H1 (cell line): ENCODE results near the gene CHST11.

Experiments
- CHD2 ChIP-seq: IDR thresholded peaks from 2 replicates; pipeline ENCODE4 v1.6.1; 2012; ENCODE audit warnings: low read length, improper control_type of control experiment
- CTCF ChIP-seq, 3 experiments: IDR thresholded peaks; 1 replicate in 2 of 3; 2 replicates in 1 of 3; pipeline versions ENCODE4 v1.5.1 to v1.6.1; 2011; ENCODE audit warnings: low read length in 3 of 3, mild to moderate bottlenecking in 3 of 3, inconsistent platforms in 2 of 3, low read depth in 1 of 3, moderate library complexity in 1 of 3; ENCODE audit not compliant: insufficient read depth in 1 of 3; ENCODE audit errors: control extremely low read depth in 1 of 3
- KDM5A ChIP-seq: fragments of 200-600 bp; IDR thresholded peaks from 2 replicates; pipeline ENCODE4 v1.7.1; 2012; ENCODE audit warnings: mild to moderate bottlenecking, low read length, inconsistent platforms, mixed read lengths
- POLR2A ChIP-seq, 2 experiments: IDR thresholded peaks; 1 replicate in 1 of 2; 2 replicates in 1 of 2; pipeline ENCODE4 v1.6.1; 2011; ENCODE audit warnings: low read depth in 2 of 2, low read length in 2 of 2, mild to moderate bottlenecking in 2 of 2; ENCODE audit errors: control extremely low read depth in 1 of 2
- RNF2 ChIP-seq: fragments of 200-900, 300-1000 bp; sonication (generic); IDR thresholded peaks from 2 replicates; pipeline ENCODE4 v1.7.1; 2016; ENCODE audit warnings: borderline replicate concordance, low read depth, mild to moderate bottlenecking, antibody characterized with exemption, low read length; ENCODE audit not compliant: poor library complexity, severe bottlenecking; ENCODE audit errors: missing control alignments
- SRF ChIP-seq: IDR thresholded peaks from 2 replicates; pipeline ENCODE4 v1.6.1; 2011; ENCODE audit warnings: mild to moderate bottlenecking, low read depth, low read length, moderate library complexity
- USF2 ChIP-seq: IDR thresholded peaks from 2 replicates; pipeline ENCODE4 v1.6.1; 2011; ENCODE audit warnings: low read length, improper control_type of control experiment

- no peak for TF ChIP-seq RNF2
- no peak for TF ChIP-seq CTCF (IDR thresholded peaks at IDR 0.05; ENCODE audit: control extremely low read depth in 1 of 3, insufficient read depth in 1 of 3, low read depth in 1 of 3, low read length in 3 of 3)
- TF ChIP-seq POLR2A (IDR thresholded peaks at IDR 0.05; ENCODE audit: control extremely low read depth in 1 of 2, low read depth in 2 of 2, low read length in 2 of 2) = no peak
- TF ChIP-seq KDM5A = no peak
- TF ChIP-seq CHD2 = no peak
- no peak for TF ChIP-seq SRF
- TF ChIP-seq USF2 = no peak
These were observed 312.4 kb downstream of the CHST11 start for GRCh38 chr12:104769144-104769561.
